Caco-2 (cell line): ENCODE measurements around the gene SCNN1A. TPM values are rescaled to one million over a fixed set of nuclear protein-coding genes. Genes with fewer than 3 reads are reported as not detected.

ENCODE experiments used
- BruUV-seq: library from RNA; stranded (reverse); fragments of 400-500 nt; replicated peaks from 2 replicates; lab custom pipeline; 2021; lab: Mats Ljungman, UMichigan
- CTCF ChIA-PET: fragments of 300-600 bp; sonication (Branson Sonifier 250); formaldehyde crosslinking; loops from one replicate; lab custom pipeline; 2022; ENCODE audit warnings: antibody characterized with exemption; lab: Charles Lee
- POLR2A ChIA-PET: fragments of 300-600 bp; sonication (Branson Sonifier 250); formaldehyde crosslinking; loops from one replicate; lab custom pipeline; 2022; ENCODE audit warnings: antibody characterized with exemption; lab: Charles Lee
- DNase-seq, 2 experiments: peaks; one replicate each; pipeline versions ENCODE4 v3.0.0 to v3.0.0-alpha.2; 2020 to 2022
- H3K27me3 ChIP-seq: replicated peaks from 2 replicates; pipeline ENCODE4 v1.6.0; 2011; ENCODE audit warnings: low read length; ENCODE audit not compliant: control insufficient read depth, insufficient read depth
- H3K36me3 ChIP-seq: 2 replicates; pipeline ENCODE4 v1.5.1; 2011; ENCODE audit warnings: low read length; ENCODE audit not compliant: control insufficient read depth, insufficient read depth
- H3K4me1 ChIP-seq: fragments of 250-450 bp; sonication (Bioruptor Pico); 2 replicates; pipeline ENCODE4 v1.5.1; 2020; ENCODE audit warnings: mild to moderate bottlenecking
- H3K4me3 ChIP-seq: 2 replicates; pipeline ENCODE4 v1.5.1; 2011; ENCODE audit warnings: low read depth, mild to moderate bottlenecking, control low read depth, low read length
- H3K9me3 ChIP-seq: fragments of 250-450 bp; sonication (Bioruptor Pico); 2 replicates; pipeline ENCODE4 v1.5.1; 2020; ENCODE audit warnings: mild to moderate bottlenecking, moderate library complexity
- H3K27ac Mint-ChIP-seq: one replicate; pipeline ENCODE4 v1.8.0; 2022; ENCODE audit warnings: mixed read lengths; ENCODE audit not compliant: unreplicated experiment
- H3K27me3 Mint-ChIP-seq: one replicate; pipeline ENCODE4 v1.8.0; 2022; ENCODE audit warnings: mixed read lengths; ENCODE audit not compliant: insufficient read depth, unreplicated experiment
- H3K36me3 Mint-ChIP-seq: one replicate; pipeline ENCODE4 v1.8.0; 2022; ENCODE audit warnings: mild to moderate bottlenecking, mixed read lengths; ENCODE audit not compliant: insufficient read depth, unreplicated experiment
- H3K4me1 Mint-ChIP-seq: one replicate; pipeline ENCODE4 v1.8.0; 2022; ENCODE audit warnings: low read depth, mixed read lengths; ENCODE audit not compliant: unreplicated experiment
- H3K4me3 Mint-ChIP-seq: one replicate; pipeline ENCODE4 v1.8.0; 2022; ENCODE audit warnings: mild to moderate bottlenecking, moderate library complexity, mixed read lengths; ENCODE audit not compliant: unreplicated experiment
- H3K9me3 Mint-ChIP-seq: one replicate; pipeline ENCODE4 v1.8.0; 2022; ENCODE audit warnings: mixed read lengths; ENCODE audit not compliant: unreplicated experiment
- intact Hi-C: fragments of 100-400 bp; cut with micrococcal nuclease; formaldehyde crosslinking; loops from one replicate; pipeline ENCODE4 v1.10.0; 2022; ENCODE audit not compliant: unreplicated experiment
- total RNA-seq: library from RNA; stranded (reverse); gene quantifications from 2 replicates; pipeline ENCODE4 v1.2.3, GENCODE V29; 2022
- TF ChIP-seq, protein P1 (sequence below), 2 experiments: fragments of 200-600 bp in 1 of 2; IDR thresholded peaks; 1 replicate in 1 of 2; 2 replicates in 1 of 2; pipeline versions ENCODE4 v1.5.1 to v1.8.0; 2011 to 2022; ENCODE audit warnings: antibody characterized with exemption in 1 of 2, control low read depth in 1 of 2, inconsistent platforms in 1 of 2, low read depth in 1 of 2, low read length in 1 of 2, mild to moderate bottlenecking in 1 of 2, moderate library complexity in 1 of 2; ENCODE audit not compliant: insufficient read depth in 1 of 2, severe bottlenecking in 1 of 2, unreplicated experiment in 1 of 2

Gene SCNN1A
- total RNA-seq, 1 experiment from 2014 or later, result 52.6 TPM

- ChIA-PET POLR2A (interaction anchor here (0.6 to 2.9 kb wide), 7 partner anchors 8 to 390 kb away, joined by 3 to 42 read pairs (median 13); no protein-coding TSS in a partner anchor), CTCF (interaction anchor here (0.7 to 3.3 kb wide), 12 partner anchors 9 to 139 kb away, joined by 3 to 37 read pairs (median 6); partner anchors contain the start of genes LTBR and VAMP1)
- no TSS peak for BruUV-seq
- H3K4me3 ChIP-seq, result no peak overlapping the region
- TF ChIP-seq, protein P1, sequence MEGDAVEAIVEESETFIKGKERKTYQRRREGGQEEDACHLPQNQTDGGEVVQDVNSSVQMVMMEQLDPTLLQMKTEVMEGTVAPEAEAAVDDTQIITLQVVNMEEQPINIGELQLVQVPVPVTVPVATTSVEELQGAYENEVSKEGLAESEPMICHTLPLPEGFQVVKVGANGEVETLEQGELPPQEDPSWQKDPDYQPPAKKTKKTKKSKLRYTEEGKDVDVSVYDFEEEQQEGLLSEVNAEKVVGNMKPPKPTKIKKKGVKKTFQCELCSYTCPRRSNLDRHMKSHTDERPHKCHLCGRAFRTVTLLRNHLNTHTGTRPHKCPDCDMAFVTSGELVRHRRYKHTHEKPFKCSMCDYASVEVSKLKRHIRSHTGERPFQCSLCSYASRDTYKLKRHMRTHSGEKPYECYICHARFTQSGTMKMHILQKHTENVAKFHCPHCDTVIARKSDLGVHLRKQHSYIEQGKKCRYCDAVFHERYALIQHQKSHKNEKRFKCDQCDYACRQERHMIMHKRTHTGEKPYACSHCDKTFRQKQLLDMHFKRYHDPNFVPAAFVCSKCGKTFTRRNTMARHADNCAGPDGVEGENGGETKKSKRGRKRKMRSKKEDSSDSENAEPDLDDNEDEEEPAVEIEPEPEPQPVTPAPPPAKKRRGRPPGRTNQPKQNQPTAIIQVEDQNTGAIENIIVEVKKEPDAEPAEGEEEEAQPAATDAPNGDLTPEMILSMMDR (IDR thresholded peaks at IDR 0.05; ENCODE audit: insufficient read depth in 1 of 2, low read depth in 1 of 2, low read length in 1 of 2, severe bottlenecking in 1 of 2, unreplicated experiment in 1 of 2), result no peak
- H3K27ac Mint-ChIP-seq, result no peak overlapping the region
- no peak for DNase-seq
- H3K27me3 Mint-ChIP-seq, result no peaks in the 10 kb centered on the region
- intact Hi-C loops, result no loop called here
- peaks cover 7% of the 10 kb centered on the region for H3K4me1 Mint-ChIP-seq
- no peak overlapping the region for H3K4me3 Mint-ChIP-seq
- peaks cover 69% of the 10 kb centered on the region for H3K36me3 Mint-ChIP-seq
- H3K9me3 ChIP-seq, result no peaks in the 10 kb centered on the region
- no peaks in the 10 kb centered on the region for H3K27me3 ChIP-seq
- no peaks in the 10 kb centered on the region for H3K9me3 Mint-ChIP-seq
- 0 out of 2 replicates have a peak, but pooled peaks cover 4% of the 10 kb centered on the region for H3K36me3 ChIP-seq
- H3K4me1 ChIP-seq, result peaks cover 42% of the 10 kb centered on the region
These were observed 40.4 kb downstream of the SCNN1A start for GRCh38 chr12:6334940-6335450.

GRCh38 chr12:6334359-6334758 lies 41.0 kb downstream of the SCNN1A start:
- H3K4me3 Mint-ChIP-seq, result no peak overlapping the region
- H3K4me3 ChIP-seq, result no peak overlapping the region
- H3K9me3 Mint-ChIP-seq, result no peaks in the 10 kb centered on the region
- POLR2A ChIA-PET, result no interaction called here
- H3K9me3 ChIP-seq, result no peaks in the 10 kb centered on the region
- DNase-seq, result no peak
- H3K36me3 ChIP-seq, result 0 out of 2 replicates have a peak, but pooled peaks cover 4% of the 10 kb centered on the region
- peaks cover 36% of the 10 kb centered on the region for H3K4me1 ChIP-seq
- BruUV-seq, result no TSS peak
- peaks cover 74% of the 10 kb centered on the region for H3K36me3 Mint-ChIP-seq
- no peaks in the 10 kb centered on the region for H3K27me3 Mint-ChIP-seq
- no peaks in the 10 kb centered on the region for H3K27me3 ChIP-seq
- H3K4me1 Mint-ChIP-seq, result peaks cover 7% of the 10 kb centered on the region
- TF ChIP-seq, protein P1 (IDR thresholded peaks at IDR 0.05; ENCODE audit: insufficient read depth in 1 of 2, low read depth in 1 of 2, low read length in 1 of 2, severe bottlenecking in 1 of 2, unreplicated experiment in 1 of 2), result no peak
- H3K27ac Mint-ChIP-seq, result no peak overlapping the region
- CTCF ChIA-PET, result interaction anchor here (1.3 to 3.0 kb wide), 4 partner anchors 22 to 136 kb away, joined by 3 to 14 read pairs (median 6); partner anchors contain the start of gene VAMP1
- intact Hi-C loops, result no loop called here

- Mint-ChIP-seq H3K27me3 (no peaks in the 10 kb centered on the region), H3K27ac (peak overlapping the region; percentile 66), H3K4me3 (no peak overlapping the region), H3K36me3 (peaks cover 79% of the 10 kb centered on the region), H3K9me3 (no peaks in the 10 kb centered on the region), H3K4me1 (peaks cover 7% of the 10 kb centered on the region)
- ChIA-PET POLR2A (no interaction called here), CTCF (no interaction called here)
- no peak for DNase-seq
- intact Hi-C loops, result no loop called here
- no TSS peak for BruUV-seq
- no peak overlapping the region for H3K4me3 ChIP-seq
- H3K9me3 ChIP-seq, result no peaks in the 10 kb centered on the region
- H3K4me1 ChIP-seq, result peaks cover 33% of the 10 kb centered on the region
- H3K36me3 ChIP-seq, result peaks cover 3% of the 10 kb centered on the region; the same call in 1 of the 2 replicates
- TF ChIP-seq, protein P1 (IDR thresholded peaks at IDR 0.05; ENCODE audit: insufficient read depth in 1 of 2, low read depth in 1 of 2, low read length in 1 of 2, severe bottlenecking in 1 of 2, unreplicated experiment in 1 of 2), result no peak
- H3K27me3 ChIP-seq, result no peaks in the 10 kb centered on the region
These were observed 41.8 kb downstream of the SCNN1A start for GRCh38 chr12:6333566-6333965.
